Keratinocyte (primary cell): ENCODE results near the gene RSPH1. TPM values are rescaled to one million over a fixed set of nuclear protein-coding genes. Genes with fewer than 3 reads are reported as not detected.
A peak's percentile ranks its signal among the peaks of the same experiment; 100 is the strongest.

Experiments used
- DNase-seq: peaks from one replicate; pipeline ENCODE4 v3.0.0-alpha.2; 2011; ENCODE audit warnings: low read depth, missing footprints, low spot score
- FAIRE-seq: peaks from 2 replicates; lab custom pipeline; 2011; peaks lifted over from hg19 to GRCh38; lab: Jason Lieb, UNC
- H2AFZ ChIP-seq: 2 replicates; pipeline ENCODE4 v1.6.0; 2012; ENCODE audit warnings: low read length, control low read depth, inconsistent platforms; ENCODE audit not compliant: control insufficient read depth
- H3K27ac ChIP-seq: 2 replicates; pipeline ENCODE4 v1.5.1; 2011; ENCODE audit warnings: low read length; ENCODE audit not compliant: control insufficient read depth, insufficient read depth
- H3K27me3 ChIP-seq: 3 replicates; pipeline ENCODE4 v1.6.0; 2011; ENCODE audit warnings: low read length; ENCODE audit not compliant: control insufficient read depth, insufficient read depth; ENCODE audit errors: extremely low read depth
- H3K36me3 ChIP-seq, 2 experiments: 2 replicates in 1 of 2; 3 replicates in 1 of 2; pipeline ENCODE4 v1.5.1; 2011; ENCODE audit warnings: low read length in 2 of 2, mild to moderate bottlenecking in 1 of 2; ENCODE audit not compliant: control insufficient read depth in 2 of 2, insufficient read depth in 2 of 2; ENCODE audit errors: extremely low read depth in 1 of 2
- H3K4me1 ChIP-seq: 3 replicates; pipeline ENCODE4 v1.5.1; 2011; ENCODE audit warnings: low read length; ENCODE audit not compliant: control insufficient read depth, insufficient read depth; ENCODE audit errors: extremely low read depth
- H3K4me2 ChIP-seq: 3 replicates; pipeline ENCODE4 v1.6.0; 2011; ENCODE audit warnings: low read depth, low read length; ENCODE audit not compliant: control insufficient read depth, insufficient read depth; ENCODE audit errors: extremely low read depth
- H3K4me3 ChIP-seq, 3 experiments: fragments of 200-600 bp in 1 of 3; sonication (generic) in 1 of 3; 2 replicates in 2 of 3; 3 replicates in 1 of 3; pipeline ENCODE4 v1.5.1; 2011 to 2016; ENCODE audit warnings: low read length in 3 of 3, mild to moderate bottlenecking in 3 of 3, control low read depth in 2 of 3, inconsistent platforms in 1 of 3, low read depth in 1 of 3, mixed read lengths in 1 of 3, mixed run types in 1 of 3, moderate library complexity in 1 of 3; ENCODE audit not compliant: control insufficient read depth in 2 of 3, insufficient read depth in 2 of 3; ENCODE audit errors: extremely low read depth in 1 of 3
- H3K79me2 ChIP-seq: 2 replicates; pipeline ENCODE4 v1.6.0; 2012; ENCODE audit warnings: low read length; ENCODE audit not compliant: control insufficient read depth, insufficient read depth
- H3K9ac ChIP-seq: 3 replicates; pipeline ENCODE4 v1.6.0; 2011; ENCODE audit warnings: low read length; ENCODE audit not compliant: control insufficient read depth, insufficient read depth; ENCODE audit errors: extremely low read depth
- H3K9me1 ChIP-seq: 3 replicates; pipeline ENCODE4 v1.6.0; 2011; ENCODE audit warnings: low read length; ENCODE audit not compliant: control insufficient read depth, insufficient read depth; ENCODE audit errors: extremely low read depth
- H3K9me3 ChIP-seq: 2 replicates; pipeline ENCODE4 v1.5.1; 2012; ENCODE audit warnings: low read depth, low read length; ENCODE audit not compliant: control insufficient read depth
- H4K20me1 ChIP-seq: 3 replicates; pipeline ENCODE4 v1.6.0; 2011; ENCODE audit warnings: low read length; ENCODE audit not compliant: control insufficient read depth, insufficient read depth; ENCODE audit errors: extremely low read depth
- CTCF ChIP-seq, 3 experiments: IDR thresholded peaks in 1 of 3; conservative IDR thresholded peaks in 1 of 3; optimal IDR thresholded peaks in 1 of 3; 2 replicates in 2 of 3; 3 replicates in 1 of 3; pipeline versions ENCODE3 to v1.5.1; 2011; ENCODE audit warnings: low read length in 3 of 3, mild to moderate bottlenecking in 3 of 3, moderate library complexity in 2 of 3, control low read depth in 1 of 3, inconsistent platforms in 1 of 3; ENCODE audit not compliant: insufficient read depth in 2 of 3; ENCODE audit errors: extremely low read depth in 1 of 3
- EZH2 ChIP-seq: IDR thresholded peaks from one replicate; pipeline ENCODE4 v1.6.1; 2012; ENCODE audit warnings: inconsistent platforms, mild to moderate bottlenecking, low read length, moderate library complexity
- dilution Hi-C: fragments of 300-500 bp; cut with MboI; formaldehyde crosslinking; loops from one replicate; pipeline ENCODE4 v1.7.0; 2020; ENCODE audit warnings: low sequenced_read_pairs; ENCODE audit not compliant: extremely low pct_ligation_motif_present
- polyA plus RNA-seq, 5 experiments: library from polyadenylated mRNA; depleted of rRNA in 3 of 5; stranded (reverse) in 3 of 5; stranded (forward) in 1 of 5; unstranded in 1 of 5; fragments of >200 nt; gene quantifications; 1 replicate in 1 of 5; 2 replicates in 3 of 5; 3 replicates in 1 of 5; pipeline versions ENCODE4 v1.2.1 to v1.2.3, GENCODE V29; 2011 to 2012; ENCODE audit warnings: missing spikeins in 2 of 5, low read depth in 1 of 5, low replicate concordance in 1 of 5

RSPH1 gene
- polyA plus RNA-seq, 1 donor (not counting 4 experiments of a cell fraction or from before 2014, with no cell fraction given) = 0.50 TPM

- H3K9me3 ChIP-seq = no peaks in the 10 kb centered on the region
- H4K20me1 ChIP-seq = no peaks in the 10 kb centered on the region
- no peak overlapping the region for H3K27ac ChIP-seq
- no peaks in the 10 kb centered on the region for H3K27me3 ChIP-seq
- no peak overlapping the region for H3K4me2 ChIP-seq
- no peak for TF ChIP-seq EZH2
- no peak overlapping the region for H3K9ac ChIP-seq
- DNase-seq (no peak), FAIRE-seq (peak; percentile 63)
- no peaks in the 10 kb centered on the region for H3K36me3 ChIP-seq
- no peak overlapping the region for H3K4me3 ChIP-seq
- H3K4me1 ChIP-seq = peaks cover 8% of the 10 kb centered on the region
- no peak overlapping the region for H2AFZ ChIP-seq
- no peaks in the 10 kb centered on the region for H3K9me1 ChIP-seq
- dilution Hi-C loops = no loop called here
- H3K79me2 ChIP-seq = no peaks in the 10 kb centered on the region
Observed at GRCh38 chr21:42486531-42486930, 9.5 kb downstream of the RSPH1 start.

- Histone ChIP-seq H2AFZ (no peak overlapping the region), H3K27me3 (no peaks in the 10 kb centered on the region), H3K9me1 (no peaks in the 10 kb centered on the region), H3K36me3 (no peaks in the 10 kb centered on the region), H3K4me1 (peaks cover 8% of the 10 kb centered on the region), H3K27ac (no peak overlapping the region), H3K9ac (no peak overlapping the region), H4K20me1 (no peaks in the 10 kb centered on the region), H3K4me3 (no peak overlapping the region), H3K9me3 (no peaks in the 10 kb centered on the region), H3K4me2 (no peak overlapping the region), H3K79me2 (no peaks in the 10 kb centered on the region)
- DNase-seq (no peak), FAIRE-seq (no peak)
- dilution Hi-C loops = no loop called here
- TF ChIP-seq EZH2 (no peak), CTCF (optimal IDR thresholded peaks at IDR 0.05 in 1 of 3, IDR thresholded peaks at IDR 0.05 in 1 of 3, conservative IDR thresholded peaks at IDR 0.05 in 1 of 3; ENCODE audit: extremely low read depth in 1 of 3, insufficient read depth in 2 of 3, low read length in 3 of 3) (no peak)
Observed at GRCh38 chr21:42486072-42486471, 10.0 kb downstream of the RSPH1 start.

GRCh38 chr21:42484966-42485365, 11.1 kb downstream of the RSPH1 start:
- Histone ChIP-seq H3K4me2 (no peak overlapping the region), H2AFZ (no peak overlapping the region), H3K9me1 (no peaks in the 10 kb centered on the region), H3K79me2 (no peaks in the 10 kb centered on the region), H3K36me3 (no peaks in the 10 kb centered on the region), H3K4me3 (no peak overlapping the region), H3K9ac (no peak overlapping the region), H4K20me1 (no peaks in the 10 kb centered on the region), H3K9me3 (no peaks in the 10 kb centered on the region), H3K27ac (no peak overlapping the region), H3K27me3 (no peaks in the 10 kb centered on the region), H3K4me1 (peaks cover 8% of the 10 kb centered on the region)
- no peak for DNase-seq
- FAIRE-seq = no peak
- TF ChIP-seq EZH2 (no peak), CTCF (optimal IDR thresholded peaks at IDR 0.05 in 1 of 3, IDR thresholded peaks at IDR 0.05 in 1 of 3, conservative IDR thresholded peaks at IDR 0.05 in 1 of 3; ENCODE audit: extremely low read depth in 1 of 3, insufficient read depth in 2 of 3, low read length in 3 of 3) (no peak)
- dilution Hi-C loops = no loop called here
